SU-DHL-6 (cell line): ENCODE results near the gene SRP14.

Experiments used
- H2AFZ ChIP-seq: fragments of 200-600 bp; sonication (generic); 2 replicates; pipeline ENCODE4 v1.6.1; 2014; ENCODE audit warnings: low read depth, mild to moderate bottlenecking, moderate library complexity, mixed read lengths, antibody characterized with exemption, low read length; ENCODE audit not compliant: severe bottlenecking
- H3F3A ChIP-seq: fragments of 200-600 bp; shearing (Covaris generic); 2 replicates; pipeline ENCODE4 v1.6.0; 2016; ENCODE audit warnings: antibody characterized with exemption, mild to moderate bottlenecking; ENCODE audit not compliant: insufficient read depth
- H3K27ac ChIP-seq: fragments of 200-600 bp; sonication (generic); 2 replicates; pipeline ENCODE4 v1.5.1; 2016; ENCODE audit warnings: low read depth, mild to moderate bottlenecking, low read length, moderate library complexity, mixed read lengths
- H3K27me3 ChIP-seq: fragments of 200-600 bp; sonication (generic), shearing (Covaris generic); 2 replicates; pipeline ENCODE4 v1.6.0; 2014; ENCODE audit warnings: mild to moderate bottlenecking, low read length
- H3K36me3 ChIP-seq: fragments of 200-600 bp; sonication (generic); 2 replicates; pipeline ENCODE4 v1.6.1; 2014; ENCODE audit warnings: mild to moderate bottlenecking, low read length, mixed read lengths
- H3K4me2 ChIP-seq: fragments of 300-600, 200-600 bp; shearing (Covaris generic), sonication (generic); 2 replicates; pipeline ENCODE4 v1.6.0; 2014; ENCODE audit warnings: low read length, low read depth, mild to moderate bottlenecking; ENCODE audit not compliant: poor library complexity, severe bottlenecking
- H3K4me3 ChIP-seq: fragments of 200-600 bp; sonication (generic); 2 replicates; pipeline ENCODE4 v1.5.1; 2014; ENCODE audit warnings: antibody characterized with exemption, low read length, mild to moderate bottlenecking, mixed read lengths; ENCODE audit not compliant: insufficient read depth, poor library complexity, severe bottlenecking
- H3K79me2 ChIP-seq: fragments of 200-600 bp; sonication (generic); 2 replicates; pipeline ENCODE4 v1.6.1; 2014; ENCODE audit warnings: mild to moderate bottlenecking, low read length, moderate library complexity; ENCODE audit not compliant: insufficient read depth
- H3K9ac ChIP-seq: fragments of 200-600 bp; sonication (generic); 2 replicates; pipeline ENCODE4 v1.7.0; 2014; ENCODE audit warnings: mild to moderate bottlenecking, low read length
- H3K9me2 ChIP-seq: fragments of 200-600 bp; sonication (generic); replicated peaks from 2 replicates; pipeline ENCODE4 v1.6.1; 2014; ENCODE audit warnings: low read length; ENCODE audit not compliant: insufficient read depth
- H3K9me3 ChIP-seq: fragments of 200-600 bp; sonication (generic); 2 replicates; pipeline ENCODE4 v1.6.1; 2014; ENCODE audit warnings: low read length, mixed read lengths; ENCODE audit not compliant: insufficient read depth
- H4K20me1 ChIP-seq: fragments of 200-600 bp; sonication (generic); 2 replicates; pipeline ENCODE4 v1.6.1; 2014; ENCODE audit warnings: low read depth, mild to moderate bottlenecking, antibody characterized with exemption, low read length, moderate library complexity, mixed read lengths
- EZH2phosphoT487 ChIP-seq: fragments of 200-600 bp; sonication (generic), shearing (Covaris generic); conservative IDR thresholded peaks from 2 replicates; pipeline ENCODE4 v1.6.1; 2018; ENCODE audit warnings: mild to moderate bottlenecking, antibody characterized with exemption, low read length, moderate library complexity, mixed read lengths
- TF ChIP-seq, protein P1 (sequence below): fragments of 200-600 bp; sonication (generic); IDR thresholded peaks from one replicate; pipeline ENCODE4 v1.5.1; 2017; ENCODE audit warnings: antibody characterized with exemption, mild to moderate bottlenecking, low read length, moderate library complexity; ENCODE audit not compliant: insufficient read depth, poor library complexity, severe bottlenecking

Gene SRP14

GRCh38 chr15:40046721-40047414 lies 7.9 kb upstream of the SRP14 start:
- Histone ChIP-seq H4K20me1 (no peaks in the 10 kb centered on the region), H3K9me3 (no peaks in the 10 kb centered on the region), H3K36me3 (no peaks in the 10 kb centered on the region), H3K27me3 (no peaks in the 10 kb centered on the region), H3F3A (peaks cover 66% of the 10 kb centered on the region), H3K9ac (peak overlapping the region; percentile 59), H3K4me3 (no peak overlapping the region), H3K79me2 (no peaks in the 10 kb centered on the region), H3K9me2 (no peaks in the 10 kb centered on the region), H3K4me2 (peak overlapping the region; percentile 59), H2AFZ (no peak overlapping the region), H3K27ac (peak overlapping the region; percentile 98)
- no peak for TF ChIP-seq EZH2phosphoT487
- TF ChIP-seq, protein P1, sequence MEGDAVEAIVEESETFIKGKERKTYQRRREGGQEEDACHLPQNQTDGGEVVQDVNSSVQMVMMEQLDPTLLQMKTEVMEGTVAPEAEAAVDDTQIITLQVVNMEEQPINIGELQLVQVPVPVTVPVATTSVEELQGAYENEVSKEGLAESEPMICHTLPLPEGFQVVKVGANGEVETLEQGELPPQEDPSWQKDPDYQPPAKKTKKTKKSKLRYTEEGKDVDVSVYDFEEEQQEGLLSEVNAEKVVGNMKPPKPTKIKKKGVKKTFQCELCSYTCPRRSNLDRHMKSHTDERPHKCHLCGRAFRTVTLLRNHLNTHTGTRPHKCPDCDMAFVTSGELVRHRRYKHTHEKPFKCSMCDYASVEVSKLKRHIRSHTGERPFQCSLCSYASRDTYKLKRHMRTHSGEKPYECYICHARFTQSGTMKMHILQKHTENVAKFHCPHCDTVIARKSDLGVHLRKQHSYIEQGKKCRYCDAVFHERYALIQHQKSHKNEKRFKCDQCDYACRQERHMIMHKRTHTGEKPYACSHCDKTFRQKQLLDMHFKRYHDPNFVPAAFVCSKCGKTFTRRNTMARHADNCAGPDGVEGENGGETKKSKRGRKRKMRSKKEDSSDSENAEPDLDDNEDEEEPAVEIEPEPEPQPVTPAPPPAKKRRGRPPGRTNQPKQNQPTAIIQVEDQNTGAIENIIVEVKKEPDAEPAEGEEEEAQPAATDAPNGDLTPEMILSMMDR: no peak

GRCh38 chr15:40045572-40046217 lies 6.7 kb upstream of the SRP14 start:
- Histone ChIP-seq H3K9me3 (no peaks in the 10 kb centered on the region), H3K27me3 (no peaks in the 10 kb centered on the region), H3K27ac (peak overlapping the region; percentile 98), H4K20me1 (no peaks in the 10 kb centered on the region), H3K79me2 (no peaks in the 10 kb centered on the region), H3K9ac (peak overlapping the region; percentile 59), H3K36me3 (no peaks in the 10 kb centered on the region), H3F3A (peaks cover 60% of the 10 kb centered on the region), H2AFZ (no peak overlapping the region), H3K4me2 (peak overlapping the region; percentile 59), H3K4me3 (no peak overlapping the region), H3K9me2 (no peaks in the 10 kb centered on the region)
- TF ChIP-seq, protein P1: no peak
- TF ChIP-seq EZH2phosphoT487: no peak

GRCh38 chr15:40044717-40045571 lies 6.0 kb upstream of the SRP14 start:
- Histone ChIP-seq H3K27ac (peak overlapping the region; percentile 98), H4K20me1 (no peaks in the 10 kb centered on the region), H3K79me2 (peaks cover 5% of the 10 kb centered on the region; the same call in 1 of the 2 replicates), H3K27me3 (no peaks in the 10 kb centered on the region), H3K4me3 (no peak overlapping the region), H3K9me3 (no peaks in the 10 kb centered on the region), H3K9me2 (no peaks in the 10 kb centered on the region), H3K4me2 (peak overlapping the region; percentile 59), H3K36me3 (no peaks in the 10 kb centered on the region), H2AFZ (no peak overlapping the region), H3F3A (peaks cover 67% of the 10 kb centered on the region), H3K9ac (peak overlapping the region; percentile 59)
- TF ChIP-seq, protein P1: peak; percentile 95
- no peak for TF ChIP-seq EZH2phosphoT487
